ENCODE results near the gene EEF1AKMT2. TPM values are rescaled to one million over a fixed set of nuclear protein-coding genes. Genes with fewer than 3 reads are reported as not detected.

Gene EEF1AKMT2
- total RNA-seq, 1 donor from 2014 or later = 23.0 TPM

- H3K36me3 Mint-ChIP-seq = no peaks in the 10 kb centered on the region
- H3K9me3 Mint-ChIP-seq = no peaks in the 10 kb centered on the region
- no peak for DNase-seq (ENCODE audit: low spot score in 2 of 2, unreplicated experiment in 2 of 2)
- peaks cover 69% of the 10 kb centered on the region for H3K4me1 Mint-ChIP-seq
- TF ChIP-seq CTCF (IDR thresholded peaks at IDR 0.05; ENCODE audit: unreplicated experiment) = no peak
- peak overlapping the region; percentile 98 for H3K27ac Mint-ChIP-seq
- peak overlapping the region; percentile 99 for H3K4me3 Mint-ChIP-seq
- no peaks in the 10 kb centered on the region for H3K27me3 Mint-ChIP-seq (ENCODE audit: low read depth)
These were observed 48.2 kb downstream of the EEF1AKMT2 start for GRCh38 chr10:124743191-124744101.

- DNase-seq (ENCODE audit: low spot score in 2 of 2, unreplicated experiment in 2 of 2) = no peak
- Mint-ChIP-seq H3K27me3 (ENCODE audit: low read depth) (no peaks in the 10 kb centered on the region), H3K4me1 (peaks cover 75% of the 10 kb centered on the region), H3K4me3 (peak overlapping the region; percentile 99), H3K9me3 (no peaks in the 10 kb centered on the region), H3K27ac (peak overlapping the region; percentile 88), H3K36me3 (no peaks in the 10 kb centered on the region)
- no peak for TF ChIP-seq CTCF (IDR thresholded peaks at IDR 0.05; ENCODE audit: unreplicated experiment)
These were observed 49.1 kb downstream of the EEF1AKMT2 start for GRCh38 chr10:124742413-124743190.

- peak overlapping the region; percentile 99 for H3K4me3 Mint-ChIP-seq
- H3K4me1 Mint-ChIP-seq = peaks cover 80% of the 10 kb centered on the region
- H3K27me3 Mint-ChIP-seq (ENCODE audit: low read depth) = no peaks in the 10 kb centered on the region
- no peaks in the 10 kb centered on the region for H3K36me3 Mint-ChIP-seq
- peak overlapping the region; percentile 96 for H3K27ac Mint-ChIP-seq
- no peak for DNase-seq (ENCODE audit: low spot score in 2 of 2, unreplicated experiment in 2 of 2)
- H3K9me3 Mint-ChIP-seq = no peaks in the 10 kb centered on the region
- no peak for TF ChIP-seq CTCF (IDR thresholded peaks at IDR 0.05; ENCODE audit: unreplicated experiment)
These were observed 49.7 kb downstream of the EEF1AKMT2 start for GRCh38 chr10:124741922-124742412.

- Mint-ChIP-seq H3K4me1 (peaks cover 78% of the 10 kb centered on the region), H3K9me3 (no peaks in the 10 kb centered on the region), H3K36me3 (no peaks in the 10 kb centered on the region), H3K27ac (peak overlapping the region; percentile 96), H3K27me3 (ENCODE audit: low read depth) (no peaks in the 10 kb centered on the region), H3K4me3 (peak overlapping the region; percentile 99)
- peak; percentile 73 for TF ChIP-seq CTCF (IDR thresholded peaks at IDR 0.05; ENCODE audit: unreplicated experiment)
- DNase-seq (ENCODE audit: low spot score in 2 of 2, unreplicated experiment in 2 of 2) = peak in 1 of 2 experiments; percentile 82
These were observed 50.3 kb downstream of the EEF1AKMT2 start for GRCh38 chr10:124741281-124741921.
